Articular chondrocyte of knee joint (primary cell): ENCODE data around the gene SMCR8. TPM values are rescaled to one million over a fixed set of nuclear protein-coding genes. Genes with fewer than 3 reads are reported as not detected.

Source experiments
- total RNA-seq: library from RNA; depleted of rRNA; stranded (reverse); fragments of >200 nt; gene quantifications from 2 replicates; pipeline ENCODE4 v1.2.3, GENCODE V29; 2012

The SMCR8 gene, protein sequence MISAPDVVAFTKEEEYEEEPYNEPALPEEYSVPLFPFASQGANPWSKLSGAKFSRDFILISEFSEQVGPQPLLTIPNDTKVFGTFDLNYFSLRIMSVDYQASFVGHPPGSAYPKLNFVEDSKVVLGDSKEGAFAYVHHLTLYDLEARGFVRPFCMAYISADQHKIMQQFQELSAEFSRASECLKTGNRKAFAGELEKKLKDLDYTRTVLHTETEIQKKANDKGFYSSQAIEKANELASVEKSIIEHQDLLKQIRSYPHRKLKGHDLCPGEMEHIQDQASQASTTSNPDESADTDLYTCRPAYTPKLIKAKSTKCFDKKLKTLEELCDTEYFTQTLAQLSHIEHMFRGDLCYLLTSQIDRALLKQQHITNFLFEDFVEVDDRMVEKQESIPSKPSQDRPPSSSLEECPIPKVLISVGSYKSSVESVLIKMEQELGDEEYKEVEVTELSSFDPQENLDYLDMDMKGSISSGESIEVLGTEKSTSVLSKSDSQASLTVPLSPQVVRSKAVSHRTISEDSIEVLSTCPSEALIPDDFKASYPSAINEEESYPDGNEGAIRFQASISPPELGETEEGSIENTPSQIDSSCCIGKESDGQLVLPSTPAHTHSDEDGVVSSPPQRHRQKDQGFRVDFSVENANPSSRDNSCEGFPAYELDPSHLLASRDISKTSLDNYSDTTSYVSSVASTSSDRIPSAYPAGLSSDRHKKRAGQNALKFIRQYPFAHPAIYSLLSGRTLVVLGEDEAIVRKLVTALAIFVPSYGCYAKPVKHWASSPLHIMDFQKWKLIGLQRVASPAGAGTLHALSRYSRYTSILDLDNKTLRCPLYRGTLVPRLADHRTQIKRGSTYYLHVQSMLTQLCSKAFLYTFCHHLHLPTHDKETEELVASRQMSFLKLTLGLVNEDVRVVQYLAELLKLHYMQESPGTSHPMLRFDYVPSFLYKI
- 22.1 and 22.5 TPM in 2 replicates for total RNA-seq

DNA sequence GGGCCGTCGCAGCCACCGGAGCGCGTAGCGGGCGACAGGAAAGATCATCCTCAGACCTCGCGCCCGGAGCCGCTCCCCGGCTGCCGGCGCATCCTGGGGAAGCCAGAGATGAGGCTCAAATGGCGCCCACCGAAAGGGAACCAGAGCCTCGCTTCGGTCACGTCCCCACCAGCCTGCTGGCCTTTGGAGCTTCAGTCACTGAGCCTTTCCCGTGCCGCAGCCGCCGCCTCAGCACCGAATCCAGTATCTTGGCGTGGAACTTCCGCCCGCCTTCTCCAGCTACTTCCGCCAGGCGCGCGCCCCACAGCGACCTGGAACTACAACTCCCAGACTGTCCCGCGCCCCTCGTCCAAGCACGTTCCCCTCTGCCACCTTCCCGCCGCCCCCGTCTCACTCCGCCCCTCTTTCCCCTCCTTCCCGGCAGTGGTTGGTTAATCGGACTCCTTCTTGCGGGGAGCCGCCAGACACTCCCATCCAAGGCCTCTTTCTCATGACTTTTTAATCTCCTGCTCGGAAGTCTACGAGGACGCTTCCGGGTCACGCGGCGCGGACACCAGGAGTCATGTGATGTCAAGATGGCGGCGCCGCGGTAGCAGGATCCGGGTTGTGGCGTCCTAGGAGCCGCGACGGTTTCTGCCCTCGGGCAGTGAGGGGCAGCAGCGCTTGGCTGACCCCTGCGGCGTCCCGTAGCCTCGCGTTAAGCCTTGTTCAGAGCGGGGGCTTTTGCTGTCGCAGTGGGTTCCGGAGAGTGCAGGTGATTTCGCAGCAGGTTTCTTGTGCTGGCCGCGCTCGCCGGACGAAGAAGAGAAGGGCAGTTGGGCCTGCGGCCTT is at the start of gene SMCR8, which contains the start of gene TOP3A:
TSS of gene SMCR8 (plus strand) at position 563 of the 831 bp plus-strand sequence. CDS start 497 bp downstream, outside the sequence.
TSS of gene TOP3A (minus strand) at position 264 of the 831 bp plus-strand sequence. CDS start at position 48, 216 bp downstream.

DNA sequence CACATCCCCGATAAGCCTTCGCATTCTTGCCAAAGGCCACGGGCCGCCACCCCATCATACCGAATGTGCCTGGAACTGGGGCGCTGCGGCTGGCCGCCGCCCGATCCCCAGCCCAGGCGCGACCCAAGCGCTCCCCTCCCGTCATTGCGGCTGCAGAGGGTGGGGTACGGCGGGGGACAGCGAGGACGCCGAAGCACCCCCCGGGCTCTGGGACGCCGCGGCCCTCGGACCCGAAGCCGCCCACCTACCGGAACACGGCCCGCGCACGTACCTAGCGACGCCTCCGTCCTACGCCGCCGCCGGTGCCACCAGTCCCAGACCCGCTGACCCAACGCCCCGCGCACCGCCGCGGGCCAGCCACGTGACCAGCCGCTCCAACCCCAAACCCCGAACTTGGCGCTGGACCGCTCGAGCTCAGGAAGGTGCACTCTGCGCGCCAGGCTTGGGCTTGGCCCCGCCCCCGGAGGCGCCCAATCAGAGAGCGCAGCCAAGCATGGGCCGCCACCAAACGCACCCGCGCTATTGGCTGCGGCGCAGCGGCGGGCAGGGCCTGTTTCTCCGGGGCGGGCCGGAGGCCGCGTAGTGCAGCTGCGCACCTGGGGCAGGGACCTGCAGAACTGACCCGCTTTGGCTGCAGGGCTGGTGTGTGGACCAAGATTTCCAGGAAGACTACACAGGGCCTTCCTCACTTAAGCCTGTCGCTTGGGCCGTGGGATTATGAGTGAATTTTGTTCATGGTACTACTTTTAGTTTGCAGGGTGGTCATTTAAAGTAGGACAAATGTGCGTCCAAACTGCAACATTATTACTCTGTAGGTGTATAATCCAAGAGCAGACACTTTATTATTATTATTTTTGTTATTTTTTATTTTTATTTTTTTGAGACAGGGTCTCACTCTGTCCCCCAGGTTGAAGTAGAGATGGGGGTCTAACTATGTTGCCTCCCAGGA is 48.3 kb downstream of the SMCR8 start, which contains the start of gene SHMT1:
TSS of gene SHMT1 (minus strand) at position 450 of the 949 bp plus-strand sequence. CDS start 7,569 bp downstream, outside the sequence.

Other genes starting within 250 kb of the SMCR8 start
- gene DRG2, start 227.3 kb upstream of the SMCR8 start, total RNA-seq = 30.4 and 37.0 TPM in 2 replicates
- 0.86 and 1.4 TPM in 2 replicates for gene MYO15A, start 206.5 kb upstream of the SMCR8 start, total RNA-seq
- gene ALKBH5, start 131.5 kb upstream of the SMCR8 start, total RNA-seq = 147 and 150 TPM in 2 replicates
- 39.0 and 39.9 TPM in 2 replicates for gene LLGL1, start 89.7 kb upstream of the SMCR8 start, total RNA-seq
- 226 and 239 TPM in 2 replicates for gene FLII, start 56.6 kb upstream of the SMCR8 start, total RNA-seq
- gene MIEF2, start 54.6 kb upstream of the SMCR8 start, total RNA-seq = 16.7 and 19.1 TPM in 2 replicates
- gene TOP3A, start 299 bp upstream of the SMCR8 start, total RNA-seq = 37.7 and 47.0 TPM in 2 replicates
- 12.2 and 16.1 TPM in 2 replicates for gene SHMT1, start 48.3 kb downstream of the SMCR8 start, total RNA-seq
- gene EVPLL, start 62.5 kb downstream of the SMCR8 start, total RNA-seq = not detected in 2 replicates
- gene LGALS9C, start 161.5 kb downstream of the SMCR8 start, total RNA-seq = not detected in 2 replicates